HG02938 (cell line): ENCODE results near the gene RNLS.

Source experiments
- ATAC-seq: cut with Tn5 transposase; IDR thresholded peaks from one replicate; pipeline ENCODE4 v1.9.1; 2021; ENCODE audit warnings: mild to moderate bottlenecking, moderate library complexity; ENCODE audit not compliant: unreplicated experiment

Gene RNLS

DNA sequence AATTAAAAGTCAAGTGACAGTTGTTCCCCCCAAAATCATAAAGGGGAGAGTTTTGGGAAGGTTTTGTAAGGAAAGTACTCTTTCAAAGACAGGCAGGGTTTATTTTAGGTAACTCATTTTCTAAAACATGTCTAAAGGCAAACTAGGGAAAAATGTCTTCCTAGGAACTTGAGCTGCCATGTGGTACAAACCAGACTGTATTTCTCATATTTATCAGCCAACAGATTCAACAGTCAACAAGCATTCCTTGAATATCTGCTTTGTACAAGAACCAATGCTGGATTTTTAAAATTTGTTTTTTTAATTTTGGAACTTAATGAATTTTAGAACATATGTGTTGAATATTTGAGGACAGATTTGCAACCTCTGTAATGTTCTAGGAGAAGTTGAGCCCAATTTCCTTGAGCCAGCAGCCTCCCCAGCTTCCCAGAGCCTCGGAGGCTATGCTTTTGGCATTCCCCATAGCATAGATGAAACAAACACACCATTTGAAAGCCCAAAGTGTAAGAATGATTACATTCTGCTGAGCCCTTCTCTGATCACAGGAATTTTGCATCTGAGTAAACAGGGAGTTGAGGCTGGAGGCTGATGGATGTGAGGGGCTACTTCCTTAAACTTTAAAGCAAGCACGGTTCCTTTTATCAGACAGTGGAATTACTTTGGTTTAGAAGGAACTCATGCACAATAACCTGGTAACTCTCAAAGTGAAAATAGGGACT, 345.1 kb downstream of the RNLS start:
- no peak for ATAC-seq

DNA sequence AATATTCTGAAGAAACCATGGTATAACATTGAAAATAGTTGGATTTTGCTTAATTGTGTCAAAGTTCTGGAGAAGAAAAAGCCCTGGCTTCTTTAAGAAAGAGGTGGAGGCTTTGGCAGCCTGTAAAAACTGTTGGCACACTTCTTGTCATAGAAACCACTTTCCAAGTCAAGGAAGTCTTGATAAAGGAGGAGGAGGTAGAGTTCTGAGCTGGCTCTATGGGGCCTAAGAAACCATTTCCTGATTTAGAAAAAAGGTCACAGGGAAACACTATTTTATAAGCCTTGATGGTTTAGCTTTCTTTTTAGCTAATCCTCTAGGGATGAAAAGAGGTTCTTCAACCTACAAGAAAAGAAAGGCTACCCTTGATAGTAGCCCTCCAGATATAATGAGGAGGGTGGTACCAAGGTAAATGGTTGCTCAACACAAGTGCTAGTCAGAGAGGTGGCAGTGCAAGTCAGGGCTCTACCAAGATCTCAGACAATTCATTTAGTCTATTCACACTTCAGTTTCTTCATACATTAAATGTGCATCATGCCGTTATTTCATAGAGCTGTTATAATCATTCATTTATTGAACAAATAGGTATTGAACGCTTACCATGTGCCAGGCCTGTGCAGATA, 346.9 kb downstream of the RNLS start:
- ATAC-seq, result no peak

DNA sequence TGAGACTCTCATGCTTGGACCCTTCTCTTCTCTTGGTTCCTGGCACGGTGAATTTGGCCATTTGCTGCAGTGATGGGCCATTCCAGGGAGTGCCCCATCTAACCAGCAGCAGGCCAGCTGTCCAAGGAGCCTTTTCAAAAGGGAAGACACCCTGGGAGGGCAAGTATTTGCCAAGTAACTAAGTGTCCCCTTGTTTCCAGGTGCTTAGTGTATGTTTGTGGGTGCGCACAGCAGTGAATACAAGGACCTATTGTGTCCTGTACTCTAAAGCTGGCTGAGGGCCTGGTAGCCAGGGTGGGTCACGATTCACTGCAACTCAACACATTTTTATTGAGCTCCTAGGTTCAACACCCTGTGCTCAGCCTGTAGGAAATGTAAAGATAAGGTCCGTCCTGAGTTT, 348.8 kb downstream of the RNLS start:
- ATAC-seq, result no peak

DNA sequence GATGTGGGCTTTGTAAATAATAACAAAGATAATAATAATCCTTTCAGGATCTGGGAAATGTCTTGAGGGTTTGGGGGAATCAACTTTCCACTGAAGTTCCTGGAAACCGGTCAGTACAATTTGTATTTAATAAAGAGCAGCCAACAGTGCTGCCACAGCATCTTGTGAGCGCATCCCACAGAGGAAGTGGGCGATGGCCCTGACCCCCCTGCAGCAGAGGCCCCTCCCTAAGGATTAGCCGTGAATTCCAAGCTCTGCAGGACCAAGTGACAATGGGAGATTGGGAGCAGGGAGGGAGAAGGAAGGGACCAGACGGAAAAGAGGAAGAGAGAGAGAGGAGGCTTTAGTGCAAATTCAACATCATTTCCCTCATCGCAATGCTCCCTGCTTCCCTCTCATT, 349.2 kb downstream of the RNLS start:
- no peak for ATAC-seq

DNA sequence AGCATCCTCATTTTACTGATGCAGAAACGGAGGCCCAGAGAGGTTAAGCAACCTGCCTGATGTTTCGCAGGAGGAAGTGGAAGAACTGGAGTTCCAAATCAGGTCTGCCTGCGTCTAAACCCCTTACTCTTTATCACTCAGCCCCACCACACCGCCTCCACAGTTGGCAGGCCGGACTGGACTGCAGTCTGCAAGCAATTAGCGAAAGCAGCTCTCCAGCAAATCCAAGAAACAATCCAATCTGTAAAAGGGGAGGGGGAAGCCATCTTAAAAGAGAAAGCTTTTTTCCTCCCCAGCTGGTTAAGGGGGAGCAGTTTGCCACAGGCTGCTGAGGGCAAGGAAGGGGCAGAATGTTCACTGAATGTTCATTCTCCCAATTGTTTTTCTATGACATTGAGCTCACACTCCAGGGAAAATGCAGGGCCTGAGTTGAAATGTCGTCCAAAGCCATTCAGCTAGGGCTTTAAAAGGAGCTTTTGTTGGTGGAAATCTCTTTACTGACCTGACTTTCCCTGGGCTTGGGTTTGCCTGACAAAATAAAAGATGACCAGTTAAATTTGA, 350.1 kb downstream of the RNLS start:
- ATAC-seq, result no peak

DNA sequence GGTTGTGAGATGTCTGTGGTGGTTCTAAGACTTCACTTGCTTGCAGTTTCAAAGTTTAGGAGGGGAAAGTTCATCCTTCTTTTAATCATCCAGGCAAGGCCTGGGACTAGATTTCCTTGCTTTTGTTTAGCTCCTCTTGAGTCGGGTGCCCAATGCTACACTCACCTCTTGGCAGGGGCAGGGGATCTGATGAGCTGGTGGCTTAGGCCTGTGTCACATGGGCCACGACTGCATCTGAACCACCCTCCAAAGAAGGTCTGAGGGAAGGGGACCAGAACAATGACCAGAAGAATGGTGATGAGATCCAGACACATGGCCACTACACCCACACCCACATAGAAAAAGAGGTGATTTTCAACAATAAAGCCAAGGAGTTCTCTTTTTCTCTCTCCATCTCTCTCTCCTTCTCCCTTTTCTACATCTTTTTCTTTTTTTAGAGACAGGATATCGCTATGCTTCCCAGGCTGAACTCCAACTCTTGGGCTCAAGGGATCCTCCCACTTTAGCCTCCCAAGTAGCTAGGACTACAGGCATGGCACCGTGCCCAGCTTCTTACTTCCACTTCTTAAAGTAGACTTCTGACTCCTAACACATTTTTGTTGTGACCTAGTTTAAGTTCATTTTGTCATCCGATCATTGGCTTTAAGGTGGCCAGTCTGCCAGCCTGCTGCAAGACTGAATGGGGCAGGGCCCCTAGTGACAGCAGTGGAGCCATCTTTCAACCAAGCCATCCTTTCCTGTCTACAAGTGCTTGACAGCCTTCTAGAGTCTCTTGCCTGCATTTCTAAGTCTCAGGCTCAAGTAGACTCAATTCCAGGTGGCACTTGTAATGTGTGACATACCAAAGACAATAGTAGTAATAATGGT, 350.9 kb downstream of the RNLS start:
- ATAC-seq, result no peak

DNA sequence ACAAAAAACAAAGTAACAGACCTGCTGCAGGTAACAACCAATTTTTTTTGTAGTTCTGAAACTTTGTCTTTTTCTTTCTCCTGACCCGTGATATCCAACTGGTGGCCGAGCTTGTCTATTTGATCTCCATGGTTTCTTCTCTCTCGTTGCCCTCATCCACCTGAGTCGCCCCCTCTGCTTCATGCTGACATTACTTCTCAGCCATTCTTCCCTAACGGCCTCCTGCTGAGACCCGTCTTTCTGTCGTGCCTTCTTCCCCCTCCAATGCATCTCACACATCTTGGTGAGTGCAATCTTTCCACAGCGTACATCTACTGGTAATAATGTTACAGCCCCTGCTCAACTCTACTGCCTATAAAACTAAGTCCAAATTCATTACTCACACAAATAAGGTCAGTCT, 352.9 kb downstream of the RNLS start:
- ATAC-seq, result no peak

DNA sequence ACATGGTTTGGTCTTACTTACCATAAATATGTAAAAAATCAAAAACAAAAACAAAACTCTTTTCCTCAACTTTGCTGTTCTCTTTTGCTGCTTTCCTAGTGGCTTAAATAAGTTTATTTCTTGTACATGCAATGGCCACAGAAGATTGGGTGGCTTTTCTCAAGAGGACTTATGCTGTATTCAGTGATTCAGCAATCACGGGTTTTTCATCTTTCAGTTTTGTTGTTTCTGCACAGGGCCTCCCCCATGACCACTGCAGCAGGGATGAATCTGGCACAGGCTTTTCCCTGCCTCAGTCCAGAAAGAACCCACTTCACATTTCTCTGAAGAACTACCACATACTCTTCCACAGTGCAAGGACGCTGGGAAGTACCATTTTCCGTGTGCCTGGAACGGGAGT, 355.0 kb downstream of the RNLS start:
- ATAC-seq, result no peak

DNA sequence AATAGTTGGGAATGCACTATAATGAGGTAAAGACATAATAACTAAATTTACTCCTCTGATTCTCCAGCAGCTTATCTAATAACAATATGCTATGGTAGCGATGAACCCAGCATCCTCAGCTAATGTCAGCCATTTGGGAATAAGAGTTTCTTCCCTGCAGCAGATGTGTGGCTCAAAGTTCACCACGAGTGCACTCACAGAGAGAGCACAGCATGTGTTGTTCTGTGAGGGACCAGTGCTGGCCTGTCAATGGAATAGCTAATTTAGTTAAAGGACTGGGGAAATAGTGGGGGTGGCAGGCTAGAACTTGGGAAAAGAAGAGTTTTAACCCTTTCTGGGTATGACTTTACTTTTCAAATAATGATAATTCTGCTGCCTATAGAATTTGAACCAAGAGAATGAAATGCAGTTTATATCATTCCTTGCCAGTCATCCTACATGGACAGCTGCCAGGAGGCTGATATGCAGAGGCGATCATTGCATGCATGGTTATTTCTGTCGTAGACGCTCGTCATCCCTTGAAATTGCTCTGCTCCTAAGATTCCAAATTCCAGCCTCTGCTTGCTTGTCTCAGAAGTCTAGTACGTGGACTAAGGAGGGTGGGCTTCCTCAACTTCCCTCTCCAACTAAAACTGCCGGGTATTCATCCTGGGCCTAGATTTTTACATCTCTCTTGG, 355.6 kb downstream of the RNLS start:
- ATAC-seq, result no peak

DNA sequence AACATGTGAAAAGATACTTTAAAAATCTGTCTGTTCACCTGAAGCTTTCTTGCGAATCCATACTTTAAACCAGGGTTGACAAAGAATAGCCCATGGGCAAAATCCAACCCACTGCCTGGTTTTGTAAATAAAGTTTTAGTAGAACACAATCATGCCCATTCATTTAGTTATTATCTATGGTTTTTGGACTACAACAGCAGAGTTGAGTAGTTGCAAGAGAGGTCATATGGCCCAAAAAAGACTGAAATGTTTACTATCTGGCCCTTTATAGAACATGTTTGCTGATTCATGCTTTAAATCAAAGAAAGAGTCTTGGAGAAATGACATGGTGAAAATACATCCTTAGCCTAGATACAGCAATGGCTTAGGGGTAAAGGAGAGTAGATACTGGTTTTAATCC, 356.2 kb downstream of the RNLS start:
- ATAC-seq, result no peak

DNA sequence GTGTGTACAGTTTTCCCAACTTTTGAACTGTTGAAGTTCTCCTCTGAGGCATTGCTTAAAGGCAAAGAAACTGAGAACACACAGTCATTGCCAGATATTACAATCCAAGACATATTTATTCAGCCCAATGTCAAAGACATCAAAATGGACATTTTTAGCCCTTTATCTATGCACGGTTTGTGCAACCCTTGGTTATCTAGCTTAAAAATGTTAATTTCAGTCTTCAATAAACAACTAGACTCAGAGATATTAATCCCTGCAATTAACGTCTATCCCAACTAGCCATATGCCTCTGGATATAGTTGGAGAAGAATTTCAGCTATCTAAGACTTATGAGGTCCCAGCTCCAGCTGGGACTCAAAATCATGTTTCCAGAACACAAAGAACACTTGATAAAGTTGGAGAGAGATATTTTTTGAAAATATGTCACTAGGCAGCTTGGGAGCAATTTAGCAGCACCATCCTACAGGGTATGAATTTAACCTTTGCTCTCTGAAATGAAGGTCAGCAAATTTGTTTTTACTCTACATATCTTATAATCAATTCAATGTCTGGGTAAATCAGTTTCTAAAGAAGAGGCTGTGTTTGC, 357.0 kb downstream of the RNLS start:
- no peak for ATAC-seq
